NCI-H345 treated with DMSO at 0.1 percent for 48 hours (cell line): ENCODE measurements around the gene DUSP6.

Experiments used
- DNase-seq: peaks from one replicate; lab custom pipeline; 2025; ENCODE audit not compliant: unreplicated experiment; lab: John Stamatoyannopoulos, UW

DUSP6 gene

DNA sequence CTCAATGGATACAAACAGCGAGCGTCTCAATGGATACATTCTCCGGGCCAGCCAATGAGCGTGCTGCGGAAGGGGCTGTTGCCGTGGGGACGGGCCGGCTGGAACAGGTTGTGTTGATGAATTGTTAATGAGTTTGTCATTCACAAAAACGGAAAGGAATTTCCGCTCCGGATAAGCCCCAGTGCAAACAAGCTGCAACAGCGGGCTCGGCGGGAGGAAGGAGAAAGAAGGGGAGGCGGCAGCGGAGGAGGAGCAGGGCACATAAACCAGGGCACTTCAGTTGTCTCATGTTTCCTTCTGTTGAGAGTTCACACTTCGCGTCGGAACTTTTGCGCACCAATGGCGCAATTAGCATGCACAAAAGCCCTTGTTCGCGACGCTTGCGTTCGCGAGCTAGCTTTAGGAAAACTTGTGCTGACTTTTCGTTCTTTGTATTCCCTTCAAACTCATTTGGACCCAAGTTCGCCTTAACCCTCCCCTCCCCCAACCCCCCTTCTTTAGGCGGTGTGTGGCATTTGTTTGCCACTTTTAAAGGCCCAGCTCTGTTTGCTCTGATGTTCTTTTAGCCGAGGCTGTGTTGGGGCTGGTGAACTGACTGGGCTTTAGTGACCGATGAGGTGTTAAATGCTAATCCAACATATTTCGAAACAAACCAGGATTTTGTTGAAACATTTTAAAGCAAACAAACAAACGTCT, at the start of gene DUSP6:
Gene DUSP6, minus strand, starts transcription at position 10 of the 696 bp plus-strand sequence. CDS start 462 bp downstream, outside the sequence.
- peak; percentile 94 for DNase-seq

DNA sequence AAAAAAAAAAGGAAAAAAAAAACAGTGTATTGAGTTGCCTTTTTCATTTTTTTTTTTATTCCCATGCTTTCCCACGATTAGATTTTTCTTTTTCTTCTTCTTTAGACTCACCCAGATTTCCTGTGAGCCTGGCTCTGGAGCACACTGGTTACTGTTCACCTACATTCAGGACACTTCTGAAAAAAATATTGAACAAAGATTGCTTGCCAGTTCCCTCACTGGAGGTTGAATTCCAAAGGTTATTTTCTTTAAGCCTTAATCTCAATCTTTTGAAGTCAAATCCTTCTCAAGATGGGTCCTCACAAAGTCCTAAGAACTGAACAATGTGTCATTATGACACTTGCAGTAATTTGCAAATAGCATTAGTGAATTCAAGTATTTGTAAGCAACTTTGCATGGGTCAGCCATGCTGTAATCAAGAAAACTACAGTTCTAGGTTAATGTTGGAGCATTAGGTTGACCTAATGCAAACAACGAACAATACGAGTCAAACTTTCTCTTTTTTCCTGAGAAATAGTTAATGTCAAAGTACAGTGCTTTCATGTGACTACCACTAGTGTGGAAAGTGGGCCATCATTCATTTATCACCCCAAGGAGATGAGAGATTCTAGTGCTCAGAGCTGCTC, 49.2 kb upstream of the DUSP6 start:
- no peak for DNase-seq

GRCh38 chr12:89400415-89400814, 48.1 kb upstream of the DUSP6 start:
- no peak for DNase-seq

DNA sequence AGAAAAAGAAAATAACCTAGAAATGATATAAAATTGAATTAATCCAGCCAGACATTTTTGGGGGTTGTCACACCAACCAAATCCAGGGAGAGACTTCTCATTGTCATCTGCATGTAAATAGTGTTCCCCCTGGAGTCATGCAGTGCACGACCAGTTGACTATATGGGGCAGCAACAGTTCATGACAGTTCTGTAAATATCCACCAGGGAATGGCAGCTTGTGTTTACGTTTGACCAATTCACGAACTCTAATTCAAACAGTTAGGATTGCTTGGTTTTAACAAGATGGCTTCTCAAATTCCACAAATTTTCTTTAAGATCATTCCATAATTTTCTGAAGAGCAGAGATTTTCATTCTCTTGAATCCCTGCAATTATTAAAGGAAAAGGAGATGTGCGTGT, 43.4 kb upstream of the DUSP6 start:
- no peak for DNase-seq

GRCh38 chr12:89393551-89394121, 41.3 kb upstream of the DUSP6 start:
- DNase-seq, result no peak

DNA sequence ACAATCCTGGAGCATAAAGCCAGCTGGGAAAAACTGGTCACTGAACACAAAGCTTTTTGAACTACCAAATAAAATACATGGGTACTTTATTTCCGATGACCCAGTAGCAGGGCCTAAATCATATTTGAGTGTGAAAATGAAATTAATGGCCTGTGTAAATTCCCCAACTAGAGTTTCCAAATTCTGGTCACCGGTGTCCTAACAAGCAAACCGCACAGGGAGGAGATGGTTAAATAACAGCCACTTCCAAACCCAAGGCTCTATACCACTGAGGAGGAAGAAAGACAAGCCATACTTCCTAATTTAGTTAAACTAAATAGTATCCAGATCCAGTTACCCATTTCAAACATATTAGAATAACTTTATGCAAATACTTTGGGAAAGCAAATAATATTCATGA, 40.1 kb upstream of the DUSP6 start:
- DNase-seq, result no peak

GRCh38 chr12:89391726-89392336, 39.5 kb upstream of the DUSP6 start:
- DNase-seq, result no peak

GRCh38 chr12:89390802-89391673, 38.7 kb upstream of the DUSP6 start:
- no peak for DNase-seq

- no peak for DNase-seq
Measured at GRCh38 chr12:89389755-89390661, 37.7 kb upstream of the DUSP6 start.

DNA sequence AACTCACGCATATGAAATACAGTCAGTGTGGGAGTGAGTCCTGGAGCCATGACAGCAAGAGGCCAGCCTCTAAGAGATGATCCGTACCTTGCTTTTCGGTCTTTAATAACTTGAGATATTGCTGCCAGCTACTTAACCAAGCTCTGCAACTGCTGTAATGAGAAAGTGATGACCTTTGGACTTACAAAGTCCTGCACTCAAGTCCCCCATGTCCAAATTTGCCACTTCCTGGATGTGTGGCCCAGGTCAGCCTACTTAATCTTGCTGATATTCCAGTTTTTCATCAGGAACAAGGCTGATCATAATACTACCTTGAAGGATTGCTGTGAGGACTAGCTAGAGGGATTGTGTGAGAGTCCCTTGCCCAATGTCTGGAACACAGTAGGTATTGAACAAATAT, 33.8 kb upstream of the DUSP6 start:
- no peak for DNase-seq

DNA sequence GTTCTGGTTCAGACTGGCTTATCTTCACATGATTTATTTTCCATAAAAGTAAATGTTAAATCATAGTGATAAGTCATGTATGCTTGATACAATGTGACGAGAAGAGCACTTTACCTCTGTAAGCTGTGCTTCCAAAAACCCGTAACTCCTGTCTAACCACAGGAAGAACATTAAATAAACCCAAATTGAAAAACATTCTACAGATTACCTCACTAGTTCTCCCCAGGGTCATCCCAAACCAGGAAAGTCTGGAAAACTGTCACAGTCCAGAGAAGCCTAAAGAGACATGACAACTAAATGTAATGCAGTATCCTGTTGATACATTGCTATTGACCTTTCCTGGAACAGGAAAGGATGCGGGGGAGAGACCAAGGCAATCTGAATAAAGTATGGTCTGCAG, 32.5 kb upstream of the DUSP6 start:
- no peak for DNase-seq

DNA sequence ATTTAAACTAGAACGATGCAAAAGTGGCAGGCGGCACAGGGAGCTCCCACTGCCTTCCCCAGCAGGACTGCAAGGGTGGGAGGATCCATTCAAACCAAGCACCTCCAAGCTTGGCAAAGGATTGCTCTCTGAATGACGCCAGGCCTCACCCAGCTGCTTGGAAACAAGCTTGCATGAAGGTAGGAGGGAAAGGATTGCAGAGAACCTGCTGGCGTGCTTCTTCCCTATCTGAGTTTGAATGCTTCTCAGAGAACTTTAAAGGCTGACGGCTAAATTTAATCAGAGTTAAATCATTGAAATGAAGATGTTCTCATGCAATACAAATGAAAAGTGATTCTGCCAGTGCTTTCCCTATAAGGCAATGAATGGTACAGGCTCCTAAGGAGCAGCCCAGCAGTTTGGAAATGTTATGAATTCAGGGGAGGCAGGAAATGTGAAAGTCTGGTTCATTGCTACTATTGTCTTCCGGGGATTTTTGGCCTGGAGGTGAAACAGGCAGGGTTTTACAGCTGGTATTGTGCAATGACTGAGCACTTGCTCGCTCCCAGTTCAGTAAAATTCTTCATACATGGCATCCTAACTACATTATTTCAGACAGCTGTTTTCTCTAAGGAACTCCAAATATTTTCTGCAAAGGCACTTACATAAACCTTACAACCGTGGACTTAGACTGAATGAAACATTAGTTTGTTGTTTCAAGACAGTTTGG, 31.9 kb upstream of the DUSP6 start:
- no peak for DNase-seq

- no peak for DNase-seq
Measured at GRCh38 chr12:89383235-89384049, 31.1 kb upstream of the DUSP6 start.

- DNase-seq, result no peak
Measured at GRCh38 chr12:89382328-89382727, 30.0 kb upstream of the DUSP6 start.

DNA sequence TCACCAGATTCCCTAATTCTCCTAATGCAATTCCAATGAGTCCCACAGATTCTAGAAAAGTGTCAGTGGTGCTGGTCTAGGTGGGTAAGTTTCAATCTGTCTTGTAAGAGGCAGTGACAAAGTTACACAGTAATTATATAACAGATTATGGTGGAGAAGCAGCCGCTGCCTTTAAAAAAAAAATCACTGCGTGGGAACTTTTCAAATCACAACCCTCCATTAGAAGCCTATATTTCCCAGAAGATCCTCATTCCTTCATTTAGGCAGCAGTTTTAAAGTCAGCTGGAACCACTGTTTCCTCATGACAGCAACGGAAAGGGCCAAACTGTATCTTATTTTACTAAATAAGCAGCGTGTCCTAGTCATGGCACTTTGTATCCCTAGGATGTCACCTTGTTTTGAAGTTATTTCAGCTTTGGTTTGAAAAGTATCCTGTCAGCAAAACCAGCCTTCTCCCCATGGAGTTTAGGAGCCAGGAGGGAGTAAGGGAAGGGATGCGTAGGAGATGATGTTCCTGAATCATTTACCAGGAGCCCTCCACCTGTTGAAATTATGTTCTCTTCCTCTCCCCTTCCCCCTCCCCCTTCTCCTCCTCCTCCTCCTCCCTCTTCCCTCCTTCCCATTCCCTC, 27.7 kb upstream of the DUSP6 start:
- DNase-seq, result no peak

GRCh38 chr12:89379148-89379838, 27.0 kb upstream of the DUSP6 start:
- no peak for DNase-seq

DNA sequence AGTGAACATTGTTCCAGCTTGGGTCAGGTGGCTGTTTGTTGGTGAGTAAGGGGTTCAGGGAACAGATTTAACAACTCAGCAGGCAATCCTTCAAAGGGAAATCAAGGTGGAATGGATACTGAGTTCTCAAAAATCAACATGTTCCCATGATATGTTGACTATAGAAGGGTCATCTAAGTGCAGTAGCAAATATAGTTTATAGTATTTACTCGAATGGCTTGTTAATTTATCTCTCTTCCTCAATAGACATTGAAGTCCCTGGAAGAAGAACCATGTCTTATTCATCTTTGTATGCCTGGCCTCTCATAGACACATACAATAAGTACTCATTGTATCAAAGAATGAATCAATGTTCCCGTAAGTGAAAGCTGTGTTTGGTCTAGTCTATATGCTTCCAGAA, 24.5 kb upstream of the DUSP6 start:
- no peak for DNase-seq

DNA sequence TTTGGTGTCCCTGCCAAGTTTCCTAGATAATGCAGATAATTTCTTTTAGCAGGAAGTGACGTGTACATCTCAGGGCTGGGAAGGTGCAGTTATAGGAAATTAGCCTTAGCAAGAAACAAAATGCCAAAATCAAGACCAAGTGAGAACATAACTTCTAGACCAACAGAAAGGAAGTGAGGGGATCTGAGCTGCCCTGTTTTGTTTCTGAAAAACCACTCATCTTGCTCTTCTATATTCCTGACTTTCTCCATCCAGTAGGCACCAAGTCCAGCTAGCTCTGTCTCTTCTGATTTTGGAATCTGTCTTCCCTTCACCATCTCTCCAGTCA, 23.9 kb upstream of the DUSP6 start:
- no peak for DNase-seq
